Progenitor cell of endocrine pancreas (in vitro differentiated cells): ENCODE data around the gene HAP1. TPM values are rescaled to one million over a fixed set of nuclear protein-coding genes. Genes with fewer than 3 reads are reported as not detected.
"Not testable (repeated sequence)": the region's sequence is repeated elsewhere in the genome, so short reads cannot be mapped to it uniquely, and the experiment has no call there.

ENCODE experiments used
- DNase-seq: peaks from one replicate; pipeline ENCODE4 v3.0.0; 2021; ENCODE audit warnings: low spot score; ENCODE audit not compliant: unreplicated experiment
- H3K27ac Mint-ChIP-seq: 2 replicates; pipeline ENCODE4 v1.8.0; 2021; ENCODE audit warnings: mild to moderate bottlenecking, moderate library complexity, mixed read lengths
- H3K27me3 Mint-ChIP-seq: 2 replicates; pipeline ENCODE4 v1.8.0; 2021; ENCODE audit warnings: mixed read lengths
- H3K36me3 Mint-ChIP-seq: 2 replicates; pipeline ENCODE4 v1.8.0; 2022; ENCODE audit warnings: mixed read lengths; ENCODE audit not compliant: insufficient read depth
- H3K4me1 Mint-ChIP-seq: 2 replicates; pipeline ENCODE4 v1.8.0; 2021; ENCODE audit warnings: low read depth, mixed read lengths
- H3K4me3 Mint-ChIP-seq: 2 replicates; pipeline ENCODE4 v1.8.0; 2021; ENCODE audit warnings: low read depth, mild to moderate bottlenecking, moderate library complexity, mixed read lengths
- H3K9me3 Mint-ChIP-seq: 2 replicates; pipeline ENCODE4 v1.8.0; 2021; ENCODE audit warnings: low read depth, mixed read lengths
- CTCF ChIP-seq: fragments of 200-600 bp; sonication (generic); IDR thresholded peaks from one replicate; pipeline ENCODE4 v1.5.0; 2021; ENCODE audit warnings: antibody characterized with exemption, mild to moderate bottlenecking; ENCODE audit not compliant: unreplicated experiment
- total RNA-seq: library from RNA; stranded (reverse); gene quantifications from 2 replicates; pipeline ENCODE4 v1.2.1, GENCODE V29; 2021

HAP1 gene
- total RNA-seq, 1 donor from 2014 or later = 13.7 TPM

GRCh38 chr17:41679740-41680425 lies 54.6 kb downstream of the HAP1 start:
- no peaks in the 10 kb centered on the region for H3K36me3 Mint-ChIP-seq
- H3K4me1 Mint-ChIP-seq = peaks cover 29% of the 10 kb centered on the region
- TF ChIP-seq CTCF = no peak
- no peak for DNase-seq
- H3K27me3 Mint-ChIP-seq = no peaks in the 10 kb centered on the region
- H3K4me3 Mint-ChIP-seq = no peak overlapping the region
- peaks cover 3% of the 10 kb centered on the region for H3K9me3 Mint-ChIP-seq
- H3K27ac Mint-ChIP-seq = no peak overlapping the region

DNA sequence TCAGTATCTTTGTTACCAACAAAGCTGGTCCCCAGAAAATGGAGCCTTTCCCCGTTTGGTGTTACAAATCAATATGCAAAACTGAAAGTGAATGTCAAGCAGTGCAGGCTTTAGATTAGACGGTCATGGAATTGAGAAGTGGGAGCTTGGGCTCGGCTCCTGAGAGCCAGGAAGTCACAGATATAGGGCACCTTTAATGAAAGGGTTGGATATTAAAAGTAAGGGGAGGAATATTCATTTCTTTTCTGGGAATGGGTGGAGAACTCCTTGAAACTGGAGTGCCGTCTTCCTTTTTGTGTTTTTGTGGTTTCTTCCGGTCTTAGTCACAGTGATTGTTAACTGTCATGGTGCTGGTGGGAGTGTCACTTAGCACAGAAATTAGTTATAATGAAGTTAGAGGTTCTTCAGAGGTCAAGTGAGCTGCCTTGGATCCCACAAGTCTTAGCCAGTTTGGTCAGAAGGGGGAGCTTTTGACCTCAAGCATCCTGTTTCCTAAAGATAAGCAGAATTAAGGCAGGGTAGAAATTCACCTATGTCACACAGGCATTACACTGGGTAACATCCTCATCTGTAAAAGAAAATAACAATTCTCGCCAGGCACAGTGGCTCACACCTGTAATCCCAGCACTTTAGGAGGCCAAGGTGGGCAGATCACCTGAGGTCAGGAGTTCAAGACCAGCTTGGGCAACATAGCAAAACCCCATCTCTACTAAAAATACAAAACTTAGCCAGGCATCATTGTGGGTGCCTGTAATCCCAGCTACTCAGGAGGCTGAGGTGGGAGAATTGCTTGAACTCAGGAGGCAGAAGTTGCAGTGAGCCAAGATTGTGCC lies 55.3 kb downstream of the HAP1 start:
- H3K27ac Mint-ChIP-seq = peak overlapping the region; percentile 89
- no peak for TF ChIP-seq CTCF
- no peaks in the 10 kb centered on the region for H3K36me3 Mint-ChIP-seq
- DNase-seq = no peak
- no peaks in the 10 kb centered on the region for H3K27me3 Mint-ChIP-seq
- peaks cover 3% of the 10 kb centered on the region for H3K9me3 Mint-ChIP-seq
- peaks cover 31% of the 10 kb centered on the region for H3K4me1 Mint-ChIP-seq
- H3K4me3 Mint-ChIP-seq = peak overlapping the region; percentile 3

DNA sequence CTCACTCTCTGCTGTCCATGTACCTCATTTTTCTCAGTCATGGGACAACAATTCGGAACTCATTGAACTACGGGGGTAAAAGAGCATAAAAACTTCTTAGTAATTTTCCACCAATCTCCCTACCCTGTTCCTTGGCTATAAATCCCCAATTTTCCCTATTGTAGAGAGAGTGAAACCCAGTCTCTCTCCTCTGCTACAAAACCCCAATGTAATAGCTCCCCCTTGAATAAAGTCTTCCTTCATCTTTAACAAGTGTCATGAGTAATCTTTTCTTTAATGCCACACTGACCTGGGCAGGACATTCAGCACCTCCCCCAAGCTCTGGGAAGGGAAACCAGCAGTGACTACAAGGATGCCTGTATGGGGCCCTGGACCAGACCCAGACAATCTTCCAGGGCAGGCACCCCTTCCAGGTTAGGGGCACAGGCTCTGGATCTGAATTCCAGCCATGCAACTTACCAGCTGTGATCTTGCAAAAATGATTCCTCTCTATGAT lies 56.0 kb downstream of the HAP1 start:
- Mint-ChIP-seq H3K9me3 (peaks cover 3% of the 10 kb centered on the region), H3K27me3 (no peaks in the 10 kb centered on the region), H3K4me3 (peak overlapping the region; percentile 3), H3K27ac (peak overlapping the region; percentile 89), H3K4me1 (peaks cover 31% of the 10 kb centered on the region), H3K36me3 (no peaks in the 10 kb centered on the region)
- no peak for DNase-seq
- TF ChIP-seq CTCF = no peak

GRCh38 chr17:41676058-41676419 lies 58.4 kb downstream of the HAP1 start:
- H3K36me3 Mint-ChIP-seq = no peaks in the 10 kb centered on the region
- H3K27ac Mint-ChIP-seq = peak overlapping the region; percentile 88
- no peak for DNase-seq
- H3K27me3 Mint-ChIP-seq = no peaks in the 10 kb centered on the region
- H3K4me1 Mint-ChIP-seq = peaks cover 31% of the 10 kb centered on the region
- H3K9me3 Mint-ChIP-seq = peaks cover 3% of the 10 kb centered on the region
- no peak for TF ChIP-seq CTCF
- peak overlapping the region; percentile 11 for H3K4me3 Mint-ChIP-seq

GRCh38 chr17:41675157-41676057 lies 59.0 kb downstream of the HAP1 start:
- H3K36me3 Mint-ChIP-seq, DNase-seq, H3K27me3 Mint-ChIP-seq, H3K9me3 Mint-ChIP-seq: not testable (repeated sequence)
- H3K27ac Mint-ChIP-seq = peak overlapping the region; percentile 88
- H3K4me3 Mint-ChIP-seq = peak overlapping the region; percentile 11
- peak; percentile 15 for TF ChIP-seq CTCF
- peaks cover 31% of the 10 kb centered on the region for H3K4me1 Mint-ChIP-seq
